K562 (cell line): ENCODE data around the gene ILKAP. TPM values are rescaled to one million over a fixed set of nuclear protein-coding genes. Genes with fewer than 3 reads are reported as not detected.

Experiments used
- ATF7 ChIP-seq: fragments of 450-650 bp; IDR thresholded peaks from 2 replicates; pipeline ENCODE4 v1.7.1; 2014; ENCODE audit warnings: mild to moderate bottlenecking, moderate library complexity
- BACH1 ChIP-seq: fragments of 200-800 bp; sonication (Bioruptor generic); IDR thresholded peaks from 2 replicates; pipeline ENCODE4 v1.6.1; 2016; ENCODE audit warnings: missing genetic modification characterization, missing compliant biosample characterization
- CBFA2T2 ChIP-seq: fragments of 450-650 bp; conservative IDR thresholded peaks from 2 replicates; pipeline ENCODE4 v1.6.1; 2017; ENCODE audit warnings: mild to moderate bottlenecking
- CEBPB ChIP-seq: fragments of 450-650 bp; IDR thresholded peaks from 2 replicates; pipeline ENCODE4 v1.6.1; 2016; ENCODE audit warnings: missing genetic modification characterization, missing compliant biosample characterization
- HDAC1 ChIP-seq, 2 experiments: fragments of 450-650 bp; IDR thresholded peaks; 2 replicates each; pipeline ENCODE4 v1.6.1; 2016 to 2017; ENCODE audit warnings: inconsistent platforms in 1 of 2, mild to moderate bottlenecking in 1 of 2, moderate library complexity in 1 of 2
- MAFG ChIP-seq: fragments of 450-650 bp; conservative IDR thresholded peaks from 2 replicates; pipeline ENCODE4 v1.6.1; 2016; ENCODE audit warnings: missing genetic modification characterization, missing compliant biosample characterization
- MEF2A ChIP-seq: IDR thresholded peaks from 2 replicates; pipeline ENCODE4 v1.6.1; 2011; ENCODE audit warnings: low read depth, mild to moderate bottlenecking, low read length, moderate library complexity; ENCODE audit not compliant: control insufficient read depth
- NR4A1 ChIP-seq, 2 experiments: fragments of 250-450 bp in 1 of 2; fragments of 450-650 bp in 1 of 2; sonication (Bioruptor Pico) in 1 of 2; IDR thresholded peaks; 2 replicates each; pipeline versions ENCODE4 v1.4.0 to v1.6.1; 2016 to 2020; ENCODE audit warnings: mild to moderate bottlenecking in 2 of 2, missing compliant biosample characterization in 1 of 2, missing genetic modification characterization in 1 of 2, moderate library complexity in 1 of 2
- RFX5 ChIP-seq: IDR thresholded peaks from 2 replicates; pipeline ENCODE4 v1.6.1; 2011; ENCODE audit warnings: low read depth, mild to moderate bottlenecking, improper control_type of control experiment, low read length
- SLC30A9 ChIP-seq: fragments of 250-450 bp; sonication (Bioruptor Pico); IDR thresholded peaks from 2 replicates; pipeline ENCODE4 v1.8.0; 2022; ENCODE audit warnings: mild to moderate bottlenecking, moderate library complexity
- SMAD1 ChIP-seq: fragments of 150-350 bp; IDR thresholded peaks from 2 replicates; pipeline ENCODE4 v1.6.1; 2014; ENCODE audit warnings: low read length, low read depth; ENCODE audit not compliant: partially characterized antibody
- ZNF146 ChIP-seq: IDR thresholded peaks from one replicate; pipeline ENCODE4 v1.6.1; 2018; ENCODE audit warnings: missing compliant biosample characterization; ENCODE audit not compliant: unreplicated experiment
- polyA plus RNA-seq, 8 experiments: library from polyadenylated mRNA; depleted of rRNA in 4 of 8; stranded (reverse) in 5 of 8; unstranded in 3 of 8; fragments of >200 nt; fragmentation: Nextera tagmentation in 2 of 8; fragmentation: Illumina TruSeq in 1 of 8; extraction: Ambion mirVana in 2 of 8; extraction: Trizol in 1 of 8; gene quantifications; 2 replicates each; pipeline versions ENCODE4 v1.2.1 to v1.2.3, GENCODE V29; 2011 to 2014; ENCODE audit warnings: inconsistent platforms in 1 of 8, missing spikeins in 1 of 8
- total RNA-seq, 7 experiments: library from RNA; depleted of rRNA in 6 of 7; stranded (reverse); fragments of >200 nt in 6 of 7; fragmentation: Illumina TruSeq in 2 of 7; extraction: Trizol in 2 of 7; gene quantifications; 2 replicates each; pipeline versions ENCODE4 v1.2.1 to v1.2.3, GENCODE V29; 2011 to 2021; ENCODE audit warnings: low replicate concordance in 1 of 7
- TF ChIP-seq, protein P1 (sequence below), 2 experiments: fragments of 250-450 bp in 1 of 2; fragments of 450-650 bp in 1 of 2; sonication (Bioruptor Pico) in 1 of 2; IDR thresholded peaks; 2 replicates each; pipeline versions ENCODE4 v1.6.1 to v1.8.0; 2016 to 2021; ENCODE audit warnings: mild to moderate bottlenecking in 2 of 2, moderate library complexity in 2 of 2, missing compliant biosample characterization in 1 of 2, missing genetic modification characterization in 1 of 2
- TF ChIP-seq, protein P2 (sequence below): fragments of 450-650 bp; IDR thresholded peaks from 2 replicates; pipeline ENCODE4 v1.6.1; 2014; ENCODE audit warnings: low read depth, mild to moderate bottlenecking, moderate library complexity, borderline replicate concordance
- TF ChIP-seq, protein P3 (sequence below): fragments of 450-650 bp; formaldehyde crosslinking; IDR thresholded peaks from 2 replicates; pipeline ENCODE4 v1.4.0; 2022; ENCODE audit warnings: mild to moderate bottlenecking, moderate library complexity
- TF ChIP-seq, protein P4 (sequence below): sonication (generic); formaldehyde crosslinking; IDR thresholded peaks from 2 replicates; pipeline ENCODE4 v1.8.1; 2023; ENCODE audit warnings: mild to moderate bottlenecking, missing genetic modification reagents

ILKAP gene
- total and polyA plus RNA-seq, 9 of the 15 experiments (the other 6 are each of a cell fraction or from before 2014, with no cell fraction given) = 3.1 to 43.9 (median 20.7) TPM

DNA sequence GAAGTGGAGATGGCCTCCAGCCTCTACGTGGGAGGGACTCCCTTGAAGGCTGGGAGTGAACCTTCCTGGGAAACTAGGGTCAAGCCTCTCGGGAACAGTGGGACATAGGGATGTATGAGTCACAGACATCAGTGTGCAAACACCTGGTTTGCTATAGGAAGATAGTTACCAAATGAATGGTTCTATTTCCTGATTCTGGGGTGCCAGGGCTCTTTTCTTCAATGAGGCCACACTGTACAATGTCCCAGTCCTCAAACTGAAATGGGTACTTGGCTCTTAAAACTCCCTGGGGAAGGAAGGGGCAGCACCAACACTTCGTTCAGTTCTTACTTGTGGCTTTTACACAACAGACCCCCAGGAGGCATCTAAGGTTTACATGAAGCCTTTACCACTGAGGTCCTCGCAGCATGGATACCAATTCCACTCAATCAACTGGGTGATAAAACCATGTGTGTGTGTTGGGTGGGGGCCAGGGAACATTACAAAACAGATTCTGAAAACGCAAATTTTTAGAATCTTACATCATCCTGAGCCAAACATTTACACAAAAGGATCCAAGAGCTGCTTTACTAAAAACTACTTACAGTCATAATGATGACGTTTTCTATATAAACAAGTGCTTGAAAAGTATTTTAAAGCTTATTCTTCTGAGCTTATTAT is 34.3 kb downstream of the ILKAP start (continued):
- TF ChIP-seq, protein P1, sequence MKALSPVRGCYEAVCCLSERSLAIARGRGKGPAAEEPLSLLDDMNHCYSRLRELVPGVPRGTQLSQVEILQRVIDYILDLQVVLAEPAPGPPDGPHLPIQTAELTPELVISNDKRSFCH (CRISPR knock-in tag; IDR thresholded peaks at IDR 0.05) = no peak
- TF ChIP-seq, protein P1 (tag; IDR thresholded peaks at IDR 0.05) = peak; percentile 29; the same call in 1 of the 2 replicates
- TF ChIP-seq BACH1 (tag) (peak; percentile 22; the same call in 1 of the 2 replicates), CBFA2T2 (no peak), MAFG (tag) (no peak), ZNF146 (CRISPR knock-in tag) (no peak), CEBPB (tag) (peak; percentile 25; the same call in 1 of the 2 replicates), RFX5 (no peak), MEF2A (0 out of 2 replicates have a peak, but pooled peaks have one; percentile 29), HDAC1 (IDR thresholded peaks at IDR 0.05) (no peak), ATF7 (peak; percentile 51; the same call in 1 of the 2 replicates), SMAD1 (no peak), SLC30A9 (CRISPR knock-in tag) (no peak), NR4A1 (CRISPR knock-in tag; IDR thresholded peaks at IDR 0.05) (no peak), NR4A1 (tag; IDR thresholded peaks at IDR 0.05) (peak; percentile 26; the same call in 1 of the 2 replicates)
- TF ChIP-seq, protein P2, sequence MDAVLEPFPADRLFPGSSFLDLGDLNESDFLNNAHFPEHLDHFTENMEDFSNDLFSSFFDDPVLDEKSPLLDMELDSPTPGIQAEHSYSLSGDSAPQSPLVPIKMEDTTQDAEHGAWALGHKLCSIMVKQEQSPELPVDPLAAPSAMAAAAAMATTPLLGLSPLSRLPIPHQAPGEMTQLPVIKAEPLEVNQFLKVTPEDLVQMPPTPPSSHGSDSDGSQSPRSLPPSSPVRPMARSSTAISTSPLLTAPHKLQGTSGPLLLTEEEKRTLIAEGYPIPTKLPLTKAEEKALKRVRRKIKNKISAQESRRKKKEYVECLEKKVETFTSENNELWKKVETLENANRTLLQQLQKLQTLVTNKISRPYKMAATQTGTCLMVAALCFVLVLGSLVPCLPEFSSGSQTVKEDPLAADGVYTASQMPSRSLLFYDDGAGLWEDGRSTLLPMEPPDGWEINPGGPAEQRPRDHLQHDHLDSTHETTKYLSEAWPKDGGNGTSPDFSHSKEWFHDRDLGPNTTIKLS = no peak
- TF ChIP-seq, protein P3, sequence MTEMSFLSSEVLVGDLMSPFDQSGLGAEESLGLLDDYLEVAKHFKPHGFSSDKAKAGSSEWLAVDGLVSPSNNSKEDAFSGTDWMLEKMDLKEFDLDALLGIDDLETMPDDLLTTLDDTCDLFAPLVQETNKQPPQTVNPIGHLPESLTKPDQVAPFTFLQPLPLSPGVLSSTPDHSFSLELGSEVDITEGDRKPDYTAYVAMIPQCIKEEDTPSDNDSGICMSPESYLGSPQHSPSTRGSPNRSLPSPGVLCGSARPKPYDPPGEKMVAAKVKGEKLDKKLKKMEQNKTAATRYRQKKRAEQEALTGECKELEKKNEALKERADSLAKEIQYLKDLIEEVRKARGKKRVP (CRISPR knock-in tag) = peak; percentile 77
- TF ChIP-seq, protein P4, sequence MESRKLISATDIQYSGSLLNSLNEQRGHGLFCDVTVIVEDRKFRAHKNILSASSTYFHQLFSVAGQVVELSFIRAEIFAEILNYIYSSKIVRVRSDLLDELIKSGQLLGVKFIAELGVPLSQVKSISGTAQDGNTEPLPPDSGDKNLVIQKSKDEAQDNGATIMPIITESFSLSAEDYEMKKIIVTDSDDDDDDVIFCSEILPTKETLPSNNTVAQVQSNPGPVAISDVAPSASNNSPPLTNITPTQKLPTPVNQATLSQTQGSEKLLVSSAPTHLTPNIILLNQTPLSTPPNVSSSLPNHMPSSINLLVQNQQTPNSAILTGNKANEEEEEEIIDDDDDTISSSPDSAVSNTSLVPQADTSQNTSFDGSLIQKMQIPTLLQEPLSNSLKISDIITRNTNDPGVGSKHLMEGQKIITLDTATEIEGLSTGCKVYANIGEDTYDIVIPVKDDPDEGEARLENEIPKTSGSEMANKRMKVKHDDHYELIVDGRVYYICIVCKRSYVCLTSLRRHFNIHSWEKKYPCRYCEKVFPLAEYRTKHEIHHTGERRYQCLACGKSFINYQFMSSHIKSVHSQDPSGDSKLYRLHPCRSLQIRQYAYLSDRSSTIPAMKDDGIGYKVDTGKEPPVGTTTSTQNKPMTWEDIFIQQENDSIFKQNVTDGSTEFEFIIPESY (CRISPR knock-in tag) = no peak
